Adipocyte (in vitro differentiated cells): Measurements from ENCODE around the gene SH3RF1.

Experiments used
- DNase-seq: peaks from one replicate; pipeline ENCODE4 v3.0.0-alpha.2; 2015; ENCODE audit warnings: low read depth
- H3K27me3 ChIP-seq: replicated peaks from 2 replicates; pipeline ENCODE4 v1.7.0; 2013; ENCODE audit warnings: mild to moderate bottlenecking, low read length, moderate library complexity; ENCODE audit not compliant: control insufficient read depth, insufficient read depth
- H3K36me3 ChIP-seq: 2 replicates; pipeline ENCODE4 v1.7.0; 2013; ENCODE audit warnings: low read length, mild to moderate bottlenecking, moderate library complexity; ENCODE audit not compliant: control insufficient read depth, insufficient read depth, severe bottlenecking
- H3K4me1 ChIP-seq: 2 replicates; pipeline ENCODE4 v1.7.0; 2013; ENCODE audit warnings: mild to moderate bottlenecking, low read length, moderate library complexity; ENCODE audit not compliant: control insufficient read depth, insufficient read depth
- H3K4me3 ChIP-seq: 2 replicates; pipeline ENCODE4 v1.7.0; 2013; ENCODE audit warnings: mild to moderate bottlenecking, low read length, moderate library complexity
- H3K9ac ChIP-seq: 2 replicates; pipeline ENCODE4 v1.7.0; 2013; ENCODE audit warnings: mild to moderate bottlenecking, low read length, moderate library complexity
- H3K9me3 ChIP-seq: 2 replicates; pipeline ENCODE4 v1.7.0; 2013; ENCODE audit warnings: mild to moderate bottlenecking, low read length, moderate library complexity; ENCODE audit not compliant: control insufficient read depth

SH3RF1 gene

GRCh38 chr4:169258141-169258540 is 12.6 kb downstream of the SH3RF1 start:
- Histone ChIP-seq H3K9me3 (no peaks in the 10 kb centered on the region), H3K27me3 (no peaks in the 10 kb centered on the region), H3K36me3 (peaks cover 7% of the 10 kb centered on the region), H3K9ac (no peak overlapping the region), H3K4me3 (no peak overlapping the region), H3K4me1 (peaks cover 59% of the 10 kb centered on the region)
- DNase-seq: no peak

- Histone ChIP-seq H3K9me3 (no peaks in the 10 kb centered on the region), H3K4me3 (no peak overlapping the region)
These were observed 13.6 kb downstream of the SH3RF1 start for GRCh38 chr4:169256856-169257761.

DNA sequence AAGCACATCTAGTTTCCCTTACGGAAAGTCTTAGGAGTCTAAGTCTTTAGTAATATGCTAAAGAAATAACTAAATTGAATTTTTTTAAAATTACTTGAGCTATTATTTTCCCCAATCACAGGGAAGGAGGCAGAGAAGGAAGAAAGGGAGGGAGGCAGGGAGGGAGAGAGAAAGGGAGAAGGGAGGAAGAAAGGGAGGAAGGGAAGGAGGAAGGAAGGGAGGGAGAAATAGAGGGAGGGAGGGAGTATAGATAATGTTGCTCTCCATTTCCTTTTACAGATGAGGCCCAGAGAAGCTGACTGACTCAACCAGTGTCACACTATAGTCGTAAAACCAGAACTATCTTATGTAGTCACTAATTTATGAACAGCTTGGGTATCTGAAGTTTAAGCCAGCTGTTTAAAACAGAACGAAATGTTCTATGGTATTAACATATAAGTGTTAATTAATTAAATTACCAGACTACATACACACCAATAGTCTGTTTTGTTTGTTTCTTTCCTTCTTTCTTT is 14.6 kb downstream of the SH3RF1 start:
- Histone ChIP-seq H3K27me3 (no peaks in the 10 kb centered on the region), H3K36me3 (peaks cover under 1% of the 10 kb centered on the region), H3K4me1 (peaks cover 79% of the 10 kb centered on the region), H3K9me3 (no peaks in the 10 kb centered on the region), H3K4me3 (no peak overlapping the region), H3K9ac (no peak overlapping the region)
- no peak for DNase-seq

More at GRCh38 chr4:169256856-169257761, 13.6 kb downstream of the SH3RF1 start:
- Histone ChIP-seq H3K27me3 (no peaks in the 10 kb centered on the region), H3K4me1 (peaks cover 70% of the 10 kb centered on the region), H3K9ac (peak overlapping the region; percentile 18), H3K36me3 (peaks cover 3% of the 10 kb centered on the region)
- DNase-seq: no peak

- Histone ChIP-seq H3K4me3 (peak overlapping the region; percentile 64), H3K9ac (peak overlapping the region; percentile 54), H3K27me3 (no peaks in the 10 kb centered on the region), H3K9me3 (no peaks in the 10 kb centered on the region), H3K4me1 (peaks cover 84% of the 10 kb centered on the region), H3K36me3 (no peaks in the 10 kb centered on the region)
- peak; percentile 84 for DNase-seq
These were observed 16.2 kb downstream of the SH3RF1 start for GRCh38 chr4:169254546-169254983.

GRCh38 chr4:169253904-169254303 is 16.9 kb downstream of the SH3RF1 start:
- peaks cover 79% of the 10 kb centered on the region for H3K4me1 ChIP-seq
- peak; percentile 47 for DNase-seq
- no peaks in the 10 kb centered on the region for H3K9me3 ChIP-seq
- no peaks in the 10 kb centered on the region for H3K27me3 ChIP-seq
- no peak overlapping the region for H3K9ac ChIP-seq
- no peaks in the 10 kb centered on the region for H3K36me3 ChIP-seq
- peak overlapping the region; percentile 64 for H3K4me3 ChIP-seq

DNA sequence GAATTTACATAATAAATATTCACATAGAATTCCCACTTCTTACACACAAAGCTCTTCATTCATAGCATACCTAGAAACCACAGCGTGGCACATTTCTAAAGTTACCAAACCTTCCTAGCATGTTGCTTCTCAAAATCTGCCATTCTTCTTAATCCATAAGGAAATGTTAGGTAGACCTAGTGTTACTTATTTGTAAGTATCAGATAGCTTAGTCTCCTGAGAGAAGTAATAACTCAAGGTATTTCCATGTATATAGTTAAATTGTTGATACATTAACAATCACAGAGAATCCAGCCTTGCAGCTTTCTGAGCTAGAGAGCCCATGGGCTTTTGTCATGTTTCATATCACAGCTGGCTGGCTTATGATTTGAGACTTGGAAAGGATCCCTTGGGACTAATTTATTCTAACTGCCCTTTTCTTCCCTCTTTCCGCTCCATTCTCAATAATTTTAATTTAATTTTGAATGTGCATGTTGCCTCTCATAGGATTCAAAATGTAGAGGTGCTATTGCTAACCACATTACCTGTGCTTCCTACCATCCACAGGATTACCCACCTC is 17.6 kb downstream of the SH3RF1 start:
- Histone ChIP-seq H3K4me3 (peak overlapping the region; percentile 6), H3K4me1 (peaks cover 75% of the 10 kb centered on the region), H3K36me3 (no peaks in the 10 kb centered on the region), H3K9me3 (no peaks in the 10 kb centered on the region), H3K9ac (no peak overlapping the region), H3K27me3 (no peaks in the 10 kb centered on the region)
- DNase-seq: peak; percentile 30

DNA sequence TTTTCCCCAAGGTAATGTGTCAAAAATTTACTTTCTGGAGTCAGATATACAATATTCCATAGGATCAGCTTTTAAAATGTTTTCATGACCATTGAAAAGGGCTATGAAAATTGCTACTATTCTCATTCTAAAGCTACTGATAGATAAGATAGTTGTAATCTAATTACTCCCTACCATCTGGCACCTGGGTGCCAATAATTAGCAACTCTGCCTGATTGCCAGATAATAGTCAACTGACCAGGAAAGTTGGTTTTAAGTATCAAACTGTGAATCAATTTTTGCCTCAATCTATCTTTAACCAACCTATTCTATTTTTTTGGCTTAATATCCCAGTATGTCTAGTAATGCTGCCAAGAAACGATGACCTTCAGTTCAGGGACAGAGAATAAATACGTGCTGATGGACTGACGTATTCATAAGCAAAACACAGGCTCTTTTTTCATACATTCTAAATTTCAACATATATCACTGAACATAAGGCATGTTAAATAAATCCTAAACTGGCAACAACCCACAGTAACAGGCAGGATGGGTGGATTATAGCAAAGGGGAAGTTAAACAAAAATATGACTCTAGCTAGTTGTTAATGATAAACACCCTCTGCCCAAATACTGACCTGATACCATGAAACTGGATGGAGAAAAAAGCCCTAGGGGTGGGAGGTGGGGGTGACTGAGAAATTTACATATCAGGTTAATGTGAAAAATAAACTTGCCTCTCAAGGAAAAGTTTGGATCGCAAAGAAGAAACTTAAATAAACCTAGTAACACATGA is 18.2 kb downstream of the SH3RF1 start:
- H3K36me3 ChIP-seq: no peaks in the 10 kb centered on the region
- H3K4me3 ChIP-seq: peak overlapping the region; percentile 16
- H3K27me3 ChIP-seq: no peaks in the 10 kb centered on the region
- no peak overlapping the region for H3K9ac ChIP-seq
- no peak for DNase-seq
- peaks cover 69% of the 10 kb centered on the region for H3K4me1 ChIP-seq
- no peaks in the 10 kb centered on the region for H3K9me3 ChIP-seq

DNA sequence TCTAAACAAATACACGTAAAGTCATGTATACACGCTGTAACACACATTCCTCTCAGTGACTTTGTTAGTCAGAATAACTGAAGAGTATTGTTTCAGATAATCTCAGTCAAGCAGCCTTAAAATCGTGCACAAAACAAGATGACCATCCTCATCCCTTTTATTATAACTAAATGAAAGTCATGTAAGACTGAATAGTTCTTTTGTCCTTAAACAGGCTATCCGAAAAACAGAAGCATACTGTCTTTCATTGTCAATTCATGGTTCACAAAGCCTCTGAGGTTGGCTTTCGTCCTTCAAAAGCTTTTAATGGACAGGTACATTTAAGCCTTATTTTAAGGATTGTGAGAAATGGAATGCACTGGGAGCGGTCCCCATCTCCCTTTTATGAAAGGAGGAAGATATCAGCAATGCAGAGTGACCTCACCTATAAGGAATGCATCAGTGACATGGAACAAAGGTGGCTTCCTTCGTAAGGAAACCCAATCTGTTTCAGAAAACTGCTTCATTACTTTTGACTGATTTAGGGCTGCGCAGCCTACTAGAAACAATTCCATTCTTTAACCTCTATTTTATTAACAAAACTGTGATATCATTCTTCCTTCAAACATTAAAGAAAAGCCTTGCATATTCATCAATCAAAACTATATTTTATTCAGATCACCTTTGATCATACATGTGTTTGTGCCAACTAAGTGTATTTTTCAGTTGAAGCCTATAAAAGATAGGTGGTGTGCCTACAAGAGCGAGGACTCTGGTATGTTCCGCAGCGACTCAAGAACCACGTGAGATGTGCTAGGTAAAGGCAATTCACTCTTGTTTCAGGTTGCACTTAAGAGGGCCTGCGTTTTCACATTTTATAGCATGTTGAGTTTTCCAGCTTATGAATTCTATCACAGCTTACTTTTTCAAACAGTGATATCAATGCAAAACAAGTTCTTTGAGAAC is 19.2 kb downstream of the SH3RF1 start:
- Histone ChIP-seq H3K9me3 (no peaks in the 10 kb centered on the region), H3K4me3 (peak overlapping the region; percentile 16), H3K4me1 (peaks cover 59% of the 10 kb centered on the region), H3K9ac (no peak overlapping the region), H3K27me3 (no peaks in the 10 kb centered on the region), H3K36me3 (no peaks in the 10 kb centered on the region)
- peak; percentile 27 for DNase-seq

- H3K9me3 ChIP-seq: no peaks in the 10 kb centered on the region
- no peak overlapping the region for H3K9ac ChIP-seq
- H3K4me3 ChIP-seq: no peak overlapping the region
- no peaks in the 10 kb centered on the region for H3K27me3 ChIP-seq
- H3K4me1 ChIP-seq: peaks cover 51% of the 10 kb centered on the region
- no peak for DNase-seq
- H3K36me3 ChIP-seq: no peaks in the 10 kb centered on the region
These were observed 20.0 kb downstream of the SH3RF1 start for GRCh38 chr4:169250796-169251195.

DNA sequence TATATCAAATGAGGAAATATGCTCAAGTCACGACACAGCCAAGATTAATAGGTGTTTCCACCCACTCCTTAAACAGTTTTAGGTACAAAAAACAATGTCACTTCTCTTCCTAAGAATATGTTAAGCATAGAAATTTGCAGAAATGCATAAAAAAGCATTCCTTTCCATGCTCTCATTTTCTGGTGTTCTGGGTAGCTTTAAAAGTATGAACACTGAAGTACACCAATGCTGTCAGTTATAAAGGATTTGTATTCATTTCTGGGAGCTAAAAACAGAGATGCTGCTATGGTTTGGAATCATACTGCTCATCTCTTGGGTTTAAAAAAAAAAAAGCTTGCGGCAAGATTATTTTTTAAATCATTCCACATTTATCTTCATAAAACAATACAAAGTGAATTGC is 20.8 kb downstream of the SH3RF1 start:
- Histone ChIP-seq H3K4me3 (no peak overlapping the region), H3K27me3 (no peaks in the 10 kb centered on the region), H3K9me3 (no peaks in the 10 kb centered on the region), H3K9ac (no peak overlapping the region), H3K4me1 (peaks cover 43% of the 10 kb centered on the region), H3K36me3 (no peaks in the 10 kb centered on the region)
- peak; percentile 27 for DNase-seq
